Activated CD4-positive, alpha-beta T cell treated with anti-CD3 and anti-CD28 coated beads, Interleukin-2, amount 50 U/mL, for 48 hours (primary cell): Measurements from ENCODE around the gene SMAD7.

Experiments used
- DNase-seq, 2 experiments: peaks; one replicate each; pipeline ENCODE4 v3.0.0-alpha.2; 2020

SMAD7 gene

GRCh38 chr18:48959921-48960920 lies 9.5 kb upstream of the SMAD7 start:
- no peak for DNase-seq

GRCh38 chr18:48959551-48959920 lies 8.8 kb upstream of the SMAD7 start:
- no peak for DNase-seq

- DNase-seq, result no peak
Measured at GRCh38 chr18:48958951-48959350, 8.2 kb upstream of the SMAD7 start.

DNA sequence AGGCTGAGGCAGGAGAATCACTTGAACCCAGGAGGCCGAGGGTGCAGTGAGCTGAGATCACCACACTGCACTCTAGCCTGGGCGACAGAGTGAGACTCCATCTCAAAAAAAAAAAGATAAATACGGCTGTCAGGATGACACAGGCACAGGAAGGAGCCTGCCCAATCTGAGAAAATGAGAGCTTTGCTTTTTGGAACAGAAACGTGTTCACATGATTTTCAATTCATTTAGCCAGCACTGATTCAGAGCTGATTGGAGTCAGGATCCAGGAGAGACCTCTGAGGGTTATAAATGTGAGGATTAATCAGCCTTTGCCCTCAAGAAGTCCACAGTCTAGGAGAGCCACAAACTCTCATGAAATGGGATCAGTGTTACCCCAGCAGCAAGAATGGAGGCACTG lies 6.9 kb upstream of the SMAD7 start:
- DNase-seq, result no peak

- DNase-seq, result no peak
Measured at GRCh38 chr18:48957136-48957535, 6.4 kb upstream of the SMAD7 start.

- DNase-seq, result no peak
Measured at GRCh38 chr18:48956356-48956755, 5.6 kb upstream of the SMAD7 start.

GRCh38 chr18:48955830-48956261 lies 5.1 kb upstream of the SMAD7 start:
- DNase-seq, result no peak

- DNase-seq, result no peak
Measured at GRCh38 chr18:48954886-48955819, 4.4 kb upstream of the SMAD7 start.

DNA sequence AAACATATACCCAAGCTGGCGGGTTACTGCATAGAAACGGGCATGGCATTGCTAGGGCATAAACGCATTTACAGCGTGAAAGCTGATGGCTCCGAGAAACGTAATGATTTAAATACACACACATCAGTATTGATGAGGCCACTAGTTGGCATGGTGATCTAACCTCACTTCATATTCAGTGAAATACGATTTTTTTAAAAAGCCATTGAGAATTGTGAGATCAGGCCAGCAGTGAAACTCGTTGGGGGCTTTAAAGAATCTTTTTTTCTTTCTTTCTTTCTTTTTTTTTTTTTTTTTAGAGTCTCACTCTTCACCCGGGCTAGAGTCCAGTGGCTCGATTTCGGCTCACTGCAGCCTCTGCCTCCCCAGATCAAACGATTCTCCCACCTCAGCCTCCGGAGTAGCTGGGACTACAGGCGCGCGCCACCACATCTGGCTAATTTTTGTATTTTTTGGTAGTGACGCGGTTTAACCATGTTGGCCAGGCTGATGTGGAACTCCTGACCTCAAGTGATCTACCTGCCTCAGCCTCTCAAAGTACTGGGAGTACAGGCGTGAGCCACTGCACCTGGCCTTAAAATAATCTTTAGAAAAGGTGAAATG lies 2.4 kb upstream of the SMAD7 start:
- no peak for DNase-seq

DNA sequence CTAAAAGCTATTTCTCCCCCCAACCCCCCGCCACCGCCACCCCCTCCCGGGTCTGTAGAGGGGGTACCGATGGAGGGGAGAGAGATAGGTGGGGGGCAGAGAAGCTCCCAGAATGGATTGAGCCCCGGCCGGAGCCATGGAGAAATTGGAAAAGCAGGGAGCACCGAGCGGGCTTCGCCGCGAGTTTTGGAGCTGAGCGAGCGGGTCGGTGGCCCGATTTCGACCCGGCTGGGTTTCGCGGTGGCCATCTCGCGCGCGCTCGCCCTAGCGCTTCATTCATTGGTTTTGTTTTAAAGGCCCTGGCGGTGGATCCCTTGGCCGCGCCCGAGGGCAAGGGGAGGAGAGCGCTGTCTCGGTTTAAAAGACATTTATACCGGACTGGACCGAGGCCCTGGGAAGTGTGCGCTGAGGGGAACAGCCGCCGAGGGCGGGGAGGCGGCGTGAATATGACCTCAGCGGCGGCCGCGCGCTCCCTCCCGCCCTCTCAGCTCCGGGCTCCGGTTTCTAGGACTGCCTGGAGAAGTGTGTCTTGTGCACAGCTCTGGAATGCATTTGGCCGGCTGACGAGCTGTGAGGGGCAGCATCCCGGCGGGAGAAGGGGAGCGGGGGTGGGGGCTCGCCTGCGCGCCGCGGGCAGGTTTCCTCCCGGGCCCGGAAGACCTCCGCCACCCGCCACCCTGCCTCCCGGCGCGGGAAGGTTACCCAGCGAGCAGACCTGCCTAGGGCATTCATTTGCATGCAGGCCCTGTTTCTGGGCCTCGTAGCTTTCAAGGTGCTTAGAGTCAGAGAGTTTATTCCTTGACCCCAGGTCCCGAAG lies 1.7 kb upstream of the SMAD7 start:
- peak; percentile 58 to 59 for DNase-seq

DNA sequence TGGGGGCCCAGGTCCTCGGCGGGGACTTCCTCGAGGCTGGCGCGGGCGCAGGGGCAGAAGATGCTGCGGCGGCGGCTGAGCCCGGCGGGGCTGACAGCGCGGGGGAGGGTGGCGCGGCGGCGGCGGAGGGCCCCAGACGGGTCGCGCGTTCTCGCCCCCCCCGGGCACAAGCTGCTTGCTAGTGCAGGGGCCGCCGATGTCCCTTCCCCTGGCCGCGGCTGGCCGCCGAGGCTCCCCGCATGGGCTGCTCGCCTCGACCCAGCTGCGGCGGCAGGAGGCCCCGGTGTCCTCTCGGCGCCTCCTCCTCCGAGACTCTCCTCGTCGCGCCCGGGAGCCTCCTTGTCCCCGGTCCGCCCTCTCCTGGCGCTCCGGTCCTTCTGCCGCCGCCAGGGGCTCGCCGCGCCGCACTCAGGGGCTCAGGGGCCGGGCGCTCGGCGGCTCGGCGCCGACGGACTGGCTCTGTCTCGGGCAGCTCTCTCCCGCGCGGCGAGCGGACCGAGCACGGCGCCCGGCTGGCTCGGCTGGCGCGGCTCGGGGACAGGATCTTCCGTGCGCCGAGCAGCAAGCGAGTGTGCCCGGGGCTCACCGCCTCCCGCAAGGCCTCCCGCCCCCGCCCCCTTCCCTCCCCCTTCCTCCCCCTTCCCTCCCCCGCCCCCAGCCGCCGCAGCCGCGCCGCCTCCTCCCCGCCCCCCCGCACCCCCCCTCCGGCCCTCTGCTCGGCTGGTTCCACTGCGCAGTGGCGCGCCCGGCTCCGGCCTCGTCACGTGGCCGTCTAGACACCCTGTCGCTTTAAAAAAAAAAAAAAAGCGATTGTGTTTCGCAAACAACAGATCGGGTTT lies 902 bp upstream of the SMAD7 start:
- DNase-seq, result peak; percentile 70 to 74

GRCh38 chr18:48949606-48950535 lies 894 bp downstream of the SMAD7 start:
- peak in 1 of 2 experiments; percentile 44 for DNase-seq

GRCh38 chr18:48949050-48949605 lies 1.6 kb downstream of the SMAD7 start:
- peak in 1 of 2 experiments; percentile 48 for DNase-seq

GRCh38 chr18:48948112-48949049 lies 2.4 kb downstream of the SMAD7 start:
- peak in 1 of 2 experiments; percentile 41 for DNase-seq

GRCh38 chr18:48947560-48947959 lies 3.2 kb downstream of the SMAD7 start:
- DNase-seq, result no peak

GRCh38 chr18:48947092-48947491 lies 3.7 kb downstream of the SMAD7 start:
- DNase-seq, result no peak

DNA sequence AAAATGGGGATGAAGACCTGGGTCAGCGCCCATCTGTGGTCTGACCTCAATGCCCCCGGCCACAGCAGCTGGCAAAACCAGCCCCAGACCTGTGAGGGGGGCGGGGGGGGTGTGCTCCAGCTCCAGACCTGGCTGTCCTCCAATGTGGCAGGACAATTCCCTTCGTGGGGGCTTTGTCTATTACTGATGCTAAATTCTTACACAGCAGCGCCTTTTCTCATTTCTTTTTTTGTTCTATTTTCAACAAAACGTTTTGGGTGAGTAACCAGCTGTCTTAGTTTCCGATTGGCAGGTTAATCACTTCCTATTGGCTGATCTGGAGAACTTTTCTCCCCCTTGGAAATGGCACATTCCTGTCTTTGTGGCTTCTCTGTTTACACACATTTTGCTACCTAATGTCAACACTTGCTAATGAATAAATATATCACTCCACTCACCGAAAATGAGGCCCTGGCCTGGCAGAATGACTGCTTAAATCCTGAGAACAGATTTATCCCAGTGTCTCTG lies 4.4 kb downstream of the SMAD7 start:
- DNase-seq, result no peak

GRCh38 chr18:48945953-48946217 lies 4.9 kb downstream of the SMAD7 start:
- DNase-seq, result no peak

DNA sequence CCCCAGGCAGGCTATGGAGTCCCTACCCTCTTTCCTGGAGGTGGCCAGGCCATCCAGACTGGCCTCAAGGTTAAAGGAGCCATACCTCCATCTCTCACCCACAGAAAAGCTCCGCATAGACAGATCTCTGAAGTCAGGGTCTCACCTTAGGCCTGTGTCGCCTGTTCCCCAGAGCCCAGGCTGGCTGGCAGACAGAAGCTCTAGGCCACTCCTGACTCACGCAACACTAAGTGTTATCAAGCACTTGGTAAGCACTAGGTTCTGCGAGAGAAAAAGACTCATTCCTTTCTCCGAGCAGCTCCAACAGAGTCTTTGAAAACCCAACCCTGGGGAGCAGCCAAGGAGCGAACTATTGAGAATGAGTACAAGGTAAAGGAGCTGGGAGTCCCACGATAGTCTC lies 6.1 kb downstream of the SMAD7 start:
- DNase-seq, result no peak
